A673 (cell line): ENCODE data around the gene PRSS3. TPM values are rescaled to one million over a fixed set of nuclear protein-coding genes. Genes with fewer than 3 reads are reported as not detected.
"Not testable (repeated sequence)": the region's sequence is repeated elsewhere in the genome, so short reads cannot be mapped to it uniquely, and the experiment has no call there.

Source experiments
- BruUV-seq: library from RNA; stranded (reverse); fragments of 400-500 nt; replicated peaks from 2 replicates; lab custom pipeline; 2021; lab: Mats Ljungman, UMichigan
- CTCF ChIA-PET: fragments of 300-600 bp; sonication (Branson Sonifier 250); formaldehyde crosslinking; loops from one replicate; lab custom pipeline; 2022; ENCODE audit warnings: antibody characterized with exemption; lab: Charles Lee
- POLR2A ChIA-PET: fragments of 300-600 bp; sonication (Branson Sonifier 250); formaldehyde crosslinking; loops from one replicate; lab custom pipeline; 2022; ENCODE audit warnings: antibody characterized with exemption; ENCODE audit not compliant: low non-redundant PET; lab: Charles Lee
- DNase-seq: peaks from one replicate; pipeline ENCODE4 v3.0.0-alpha.2; 2015; ENCODE audit warnings: low spot score
- H3K27ac ChIP-seq: fragments of 200-600 bp; sonication (generic); 2 replicates; pipeline ENCODE4 v1.5.1; 2016; ENCODE audit warnings: mixed run types, low read depth, mild to moderate bottlenecking, mixed read lengths, antibody characterized with exemption, low read length; ENCODE audit not compliant: poor library complexity, severe bottlenecking
- H3K27me3 ChIP-seq: fragments of 200-600 bp; sonication (generic); replicated peaks from 2 replicates; pipeline ENCODE4 v1.6.1; 2017; ENCODE audit warnings: mixed run types, low read depth, mild to moderate bottlenecking, mixed read lengths, antibody characterized with exemption, low read length; ENCODE audit not compliant: insufficient read depth, poor library complexity
- H3K36me3 ChIP-seq: fragments of 200-600 bp; sonication (generic); 2 replicates; pipeline ENCODE4 v1.6.1; 2016; ENCODE audit warnings: mixed run types, mild to moderate bottlenecking, mixed read lengths, antibody characterized with exemption, low read length; ENCODE audit not compliant: insufficient read depth, poor library complexity, severe bottlenecking
- H3K4me1 ChIP-seq: fragments of 200-600 bp; sonication (generic); 2 replicates; pipeline ENCODE4 v1.6.1; 2017; ENCODE audit warnings: mixed run types, mild to moderate bottlenecking, mixed read lengths, antibody characterized with exemption, low read length; ENCODE audit not compliant: insufficient read depth, poor library complexity, severe bottlenecking
- H3K4me3 ChIP-seq: fragments of 200-600 bp; sonication (generic); 2 replicates; pipeline ENCODE4 v1.5.1; 2016; ENCODE audit warnings: low read depth, mixed run types, mild to moderate bottlenecking, mixed read lengths, low read length; ENCODE audit not compliant: poor library complexity, severe bottlenecking
- H3K9me3 ChIP-seq: fragments of 200-600 bp; sonication (generic); 2 replicates; pipeline ENCODE4 v1.6.1; 2016; ENCODE audit warnings: mixed run types, low read depth, mild to moderate bottlenecking, mixed read lengths, antibody characterized with exemption, low read length; ENCODE audit not compliant: poor library complexity, severe bottlenecking
- CTCF ChIP-seq: fragments of 300-800, 200-600 bp; sonication (generic); conservative IDR thresholded peaks from 2 replicates; pipeline ENCODE4 v1.5.1; 2017; ENCODE audit warnings: low read depth, mild to moderate bottlenecking, antibody characterized with exemption, low read length, moderate library complexity, mixed read lengths
- EZH2 ChIP-seq: fragments of 200-600 bp; sonication (generic); IDR thresholded peaks from 2 replicates; pipeline ENCODE4 v1.6.1; 2017; ENCODE audit warnings: borderline replicate concordance, low read depth, mild to moderate bottlenecking, mixed read lengths, antibody characterized with exemption, low read length; ENCODE audit not compliant: poor library complexity, severe bottlenecking
- intact Hi-C: fragments of 100-400 bp; cut with micrococcal nuclease; formaldehyde crosslinking; loops from one replicate; pipeline ENCODE4 v1.10.0; 2022; ENCODE audit not compliant: unreplicated experiment
- total RNA-seq: library from RNA; stranded (reverse); gene quantifications from 2 replicates; pipeline ENCODE4 v1.2.3, GENCODE V29; 2021

Gene PRSS3
- total RNA-seq, 1 experiment from 2014 or later = not detected

GRCh38 chr9:33823801-33824200, 28.4 kb downstream of the PRSS3 start:
- Histone ChIP-seq H3K36me3 (no peaks in the 10 kb centered on the region), H3K4me3 (no peak overlapping the region), H3K9me3 (no peaks in the 10 kb centered on the region), H3K27me3 (no peaks in the 10 kb centered on the region), H3K27ac (no peak overlapping the region), H3K4me1 (peaks cover 20% of the 10 kb centered on the region)
- DNase-seq = no peak
- no peak for TF ChIP-seq CTCF
- no peak for TF ChIP-seq EZH2
- CTCF ChIA-PET = no interaction called here
- intact Hi-C loops = no loop called here
- no TSS peak for BruUV-seq
- POLR2A ChIA-PET = no interaction called here

GRCh38 chr9:33827285-33827684, 31.9 kb downstream of the PRSS3 start:
- CTCF ChIA-PET, BruUV-seq, DNase-seq: not testable (repeated sequence)

GRCh38 chr9:33829641-33830230, 34.4 kb downstream of the PRSS3 start:
- intact Hi-C loops, CTCF ChIA-PET, BruUV-seq: not testable (repeated sequence)

More at GRCh38 chr9:33827285-33827684, 31.9 kb downstream of the PRSS3 start:
- H3K27me3 ChIP-seq, H3K36me3 ChIP-seq, POLR2A ChIA-PET, H3K27ac ChIP-seq, H3K9me3 ChIP-seq, intact Hi-C loops, H3K4me3 ChIP-seq, H3K4me1 ChIP-seq: not testable (repeated sequence)

GRCh38 chr9:33835625-33836260, 40.4 kb downstream of the PRSS3 start:
- TF ChIP-seq EZH2 = no peak
- Histone ChIP-seq H3K4me1 (peaks cover 8% of the 10 kb centered on the region), H3K27ac (no peak overlapping the region), H3K9me3 (no peaks in the 10 kb centered on the region), H3K36me3 (no peaks in the 10 kb centered on the region), H3K27me3 (no peaks in the 10 kb centered on the region), H3K4me3 (no peak overlapping the region)
- intact Hi-C loops = no loop called here
- BruUV-seq = no TSS peak
- ChIA-PET CTCF (no interaction called here), POLR2A (interaction anchor here (0.6 kb wide), 1 partner anchor 15 kb away, joined by 4 read pairs; no protein-coding TSS in a partner anchor)
- no peak for DNase-seq

More at GRCh38 chr9:33829641-33830230, 34.4 kb downstream of the PRSS3 start:
- H3K4me1 ChIP-seq, POLR2A ChIA-PET, H3K4me3 ChIP-seq, H3K27ac ChIP-seq, H3K27me3 ChIP-seq, H3K9me3 ChIP-seq, H3K36me3 ChIP-seq, DNase-seq: not testable (repeated sequence)

GRCh38 chr9:33836261-33836660, 40.9 kb downstream of the PRSS3 start:
- intact Hi-C loops = not testable (repeated sequence)

More at GRCh38 chr9:33836261-33836660, 40.9 kb downstream of the PRSS3 start:
- H3K4me3 ChIP-seq, H3K27ac ChIP-seq, H3K36me3 ChIP-seq, CTCF ChIA-PET, H3K27me3 ChIP-seq, DNase-seq, BruUV-seq, H3K4me1 ChIP-seq, POLR2A ChIA-PET, H3K9me3 ChIP-seq: not testable (repeated sequence)
